NCI-H2227 treated with DMSO at 0.1 percent for 48 hours (cell line): ENCODE data around the gene CAMK1D.

Experiments
- DNase-seq: peaks from one replicate; lab custom pipeline; 2025; lab: John Stamatoyannopoulos, UW

CAMK1D gene

DNA sequence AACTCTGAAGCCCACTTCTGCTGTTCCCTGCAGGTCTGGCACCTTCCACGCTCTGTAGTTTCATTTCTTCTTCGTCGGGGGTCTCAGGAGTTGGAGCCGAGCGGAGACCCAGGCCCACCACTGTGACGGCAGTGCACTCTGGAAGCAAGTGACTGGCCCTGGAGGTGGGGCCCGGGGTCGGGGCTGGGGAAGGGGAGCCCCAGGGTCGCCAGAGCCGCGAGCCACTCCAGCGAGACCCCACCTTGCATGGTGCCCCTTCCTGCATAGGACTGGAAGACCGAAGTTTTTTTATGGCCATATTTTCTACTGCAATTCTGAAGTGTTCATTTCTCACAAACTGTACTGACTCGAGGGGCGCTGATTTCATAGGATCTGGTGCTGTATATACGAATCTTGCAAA lies 479.4 kb downstream of the CAMK1D start:
- DNase-seq: no peak

GRCh38 chr10:12829831-12830390 lies 480.6 kb downstream of the CAMK1D start:
- no peak for DNase-seq

GRCh38 chr10:12832096-12832495 lies 482.7 kb downstream of the CAMK1D start:
- no peak for DNase-seq

DNA sequence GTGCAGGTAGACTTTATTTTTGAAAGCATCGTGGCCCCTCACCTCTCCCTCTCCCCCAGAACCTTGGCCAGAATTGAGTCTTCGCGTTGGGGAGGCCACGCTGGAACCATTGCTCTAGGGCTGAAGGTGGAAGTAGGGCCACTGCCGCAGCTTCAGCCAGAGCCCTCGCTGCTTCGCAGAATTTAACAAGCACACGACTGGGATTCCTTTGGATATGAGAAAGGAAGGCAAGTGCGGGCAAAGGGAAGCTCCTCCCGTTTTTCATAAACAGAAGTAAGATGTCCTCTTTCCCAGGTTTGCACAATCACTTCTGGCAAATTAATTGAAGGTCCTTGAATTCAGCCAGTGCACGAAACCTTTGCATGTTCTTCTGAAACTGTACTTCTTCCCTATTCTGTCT lies 484.1 kb downstream of the CAMK1D start:
- DNase-seq: no peak

GRCh38 chr10:12834116-12834665 lies 484.8 kb downstream of the CAMK1D start:
- no peak for DNase-seq

- DNase-seq: no peak
Measured at GRCh38 chr10:12834721-12835120, 485.4 kb downstream of the CAMK1D start.

DNA sequence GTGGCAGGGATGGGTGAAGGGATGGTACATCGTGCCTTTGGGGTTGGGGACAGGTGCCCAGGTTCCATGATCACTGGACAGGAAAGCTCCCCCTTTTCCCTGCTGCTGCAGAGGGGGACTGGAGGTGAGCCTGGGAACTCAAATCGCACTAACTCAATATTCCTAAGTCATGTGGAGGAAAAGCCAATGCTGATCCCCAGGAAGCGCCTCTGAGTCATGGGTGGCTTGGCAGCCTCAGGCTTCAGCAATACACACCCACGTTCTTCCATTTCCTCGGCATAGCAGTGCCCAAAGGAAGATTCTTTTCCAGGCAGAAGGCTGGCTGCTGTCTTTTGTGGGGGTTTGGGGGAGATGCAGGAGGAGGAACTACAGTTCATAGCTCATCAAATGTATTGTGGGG lies 486.4 kb downstream of the CAMK1D start:
- DNase-seq: no peak

DNA sequence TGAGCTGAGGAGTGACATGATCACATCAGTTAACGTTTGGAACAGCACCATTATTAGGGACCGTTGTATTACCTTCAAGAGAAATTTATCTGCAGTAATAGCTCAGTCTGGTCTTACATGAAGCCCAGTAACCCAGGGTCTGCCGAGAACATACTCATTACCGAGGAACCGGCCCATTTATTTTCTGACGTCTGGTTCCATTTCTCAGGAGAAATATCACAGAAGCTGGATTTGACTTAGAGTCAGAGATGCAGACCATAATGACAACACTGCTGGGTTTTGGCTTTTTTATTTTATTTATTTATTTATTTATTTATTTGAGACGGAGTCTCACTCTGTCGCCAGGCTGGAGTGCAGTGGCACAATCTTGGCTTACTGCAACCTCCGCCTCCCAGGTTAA lies 489.0 kb downstream of the CAMK1D start:
- DNase-seq: no peak

GRCh38 chr10:12838995-12839927 lies 489.9 kb downstream of the CAMK1D start:
- no peak for DNase-seq

DNA sequence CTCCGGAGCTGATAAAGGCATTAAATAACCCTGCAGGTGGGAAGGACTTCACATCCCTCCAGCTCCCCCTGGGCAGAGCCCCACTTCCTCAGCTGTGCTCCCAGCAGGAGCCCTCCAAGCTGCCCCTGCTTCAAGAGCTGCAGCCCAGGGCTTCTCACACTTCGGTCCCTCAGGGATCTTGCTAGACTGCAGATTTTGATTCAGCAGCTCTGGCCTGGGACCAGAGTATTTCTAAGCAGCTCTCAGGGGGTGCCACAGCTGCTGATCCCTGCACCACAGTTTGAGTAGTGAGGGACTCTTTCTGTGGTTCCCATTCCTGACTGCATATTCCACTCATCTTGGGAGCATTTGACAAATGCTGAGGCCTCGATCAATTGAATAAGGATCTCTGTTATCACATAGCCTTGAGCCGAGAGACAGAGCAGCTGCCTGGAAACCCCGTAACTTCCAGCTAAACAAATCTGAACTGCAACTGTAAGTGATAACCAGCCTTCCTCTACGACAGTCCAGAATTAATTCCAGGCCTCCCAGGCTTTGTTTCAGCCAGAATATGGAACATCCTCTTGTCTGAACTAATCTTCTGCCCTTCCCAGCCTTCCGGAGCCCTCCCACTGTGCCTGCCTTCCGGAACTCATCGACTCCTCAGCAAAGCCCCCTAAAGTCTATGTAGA lies 490.7 kb downstream of the CAMK1D start:
- no peak for DNase-seq

DNA sequence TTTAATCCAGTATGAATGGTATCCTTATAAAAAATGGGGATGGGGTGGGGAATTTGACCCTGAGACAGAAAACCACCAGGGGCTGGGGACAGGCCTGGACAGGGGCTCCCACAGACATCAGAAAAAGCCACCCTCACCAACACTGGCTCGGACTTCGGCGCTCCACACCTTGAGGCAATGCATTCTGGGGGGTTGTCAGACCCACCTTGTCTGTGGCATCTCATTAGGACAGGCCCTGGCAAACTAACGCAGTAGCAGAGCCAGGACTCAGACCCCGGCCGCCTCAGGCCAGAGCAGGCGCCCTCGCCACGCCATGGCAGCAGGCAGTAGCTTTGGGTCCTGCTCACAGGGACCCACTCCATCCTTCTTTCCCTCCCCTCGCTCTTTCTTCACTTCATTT lies 492.1 kb downstream of the CAMK1D start:
- no peak for DNase-seq

DNA sequence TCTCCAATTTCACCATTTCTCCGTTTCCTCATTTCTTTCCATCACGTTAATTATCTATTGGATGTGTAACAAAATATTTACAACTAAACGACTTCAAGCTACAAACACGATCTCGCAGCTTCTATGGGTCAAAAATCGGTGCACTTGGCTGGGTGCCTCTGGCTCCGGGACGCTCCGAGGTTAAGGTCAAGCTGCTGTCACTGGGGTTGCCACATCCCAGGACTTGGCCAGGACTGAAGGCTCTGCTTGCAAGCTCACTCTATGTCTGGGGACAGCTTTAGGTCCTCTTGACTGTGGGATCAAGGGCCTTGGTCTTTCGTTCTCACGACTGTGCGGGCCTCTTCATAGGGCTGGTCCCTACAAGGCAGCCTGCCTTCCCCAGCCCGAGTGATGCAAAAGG lies 492.5 kb downstream of the CAMK1D start:
- no peak for DNase-seq

DNA sequence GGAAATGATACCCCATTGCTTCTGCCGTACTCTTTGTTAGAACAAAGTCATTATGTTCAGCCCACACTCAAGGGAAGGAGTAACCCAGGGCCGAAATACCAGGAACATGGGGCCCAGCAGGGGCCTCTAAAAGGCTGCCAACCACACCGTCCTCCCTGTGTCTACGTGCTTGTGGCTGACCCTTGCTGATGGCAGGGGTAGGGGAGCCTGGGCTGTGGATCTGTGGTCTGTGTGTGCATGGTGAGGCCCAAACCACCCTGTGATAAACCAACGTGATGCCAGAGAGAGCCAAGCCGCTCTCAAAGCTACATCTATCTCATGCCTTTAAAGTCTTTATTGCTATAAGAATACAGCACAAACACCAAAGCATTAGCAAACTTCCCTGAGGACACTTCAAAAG lies 493.0 kb downstream of the CAMK1D start:
- no peak for DNase-seq

- no peak for DNase-seq
Measured at GRCh38 chr10:12843296-12843945, 494.1 kb downstream of the CAMK1D start.

- no peak for DNase-seq
Measured at GRCh38 chr10:12844811-12845483, 495.6 kb downstream of the CAMK1D start.

- no peak for DNase-seq
Measured at GRCh38 chr10:12846718-12847117, 497.4 kb downstream of the CAMK1D start.

DNA sequence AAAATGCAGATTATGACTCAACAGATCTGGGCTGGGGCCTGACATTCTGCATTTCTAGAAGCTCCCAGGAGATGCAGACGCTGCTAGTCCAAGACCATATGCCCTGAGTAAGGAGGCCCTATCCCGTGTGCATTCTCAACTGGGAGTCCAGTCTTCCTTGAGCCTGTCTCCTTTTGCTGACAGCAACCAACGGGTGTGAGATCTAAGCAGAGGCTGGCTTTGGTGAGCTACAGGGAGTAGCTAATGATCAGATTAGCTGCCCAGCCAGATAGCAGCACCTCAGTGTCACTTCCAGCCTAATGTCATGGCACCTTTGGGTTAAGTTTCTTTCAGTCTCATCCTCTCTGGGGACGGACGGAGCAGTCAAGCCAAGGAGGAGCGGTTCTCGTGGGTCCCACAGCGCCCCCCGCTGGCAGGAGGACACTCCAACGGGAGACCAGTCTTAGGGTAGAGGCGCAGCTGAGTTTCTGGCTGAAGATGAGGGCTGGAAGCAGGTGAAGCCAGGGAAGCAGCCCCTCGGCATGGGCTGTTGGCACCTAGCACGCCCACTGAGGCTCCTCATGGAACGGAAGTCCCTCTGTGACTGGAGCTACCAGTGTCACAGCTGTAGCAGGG lies 498.1 kb downstream of the CAMK1D start:
- no peak for DNase-seq

DNA sequence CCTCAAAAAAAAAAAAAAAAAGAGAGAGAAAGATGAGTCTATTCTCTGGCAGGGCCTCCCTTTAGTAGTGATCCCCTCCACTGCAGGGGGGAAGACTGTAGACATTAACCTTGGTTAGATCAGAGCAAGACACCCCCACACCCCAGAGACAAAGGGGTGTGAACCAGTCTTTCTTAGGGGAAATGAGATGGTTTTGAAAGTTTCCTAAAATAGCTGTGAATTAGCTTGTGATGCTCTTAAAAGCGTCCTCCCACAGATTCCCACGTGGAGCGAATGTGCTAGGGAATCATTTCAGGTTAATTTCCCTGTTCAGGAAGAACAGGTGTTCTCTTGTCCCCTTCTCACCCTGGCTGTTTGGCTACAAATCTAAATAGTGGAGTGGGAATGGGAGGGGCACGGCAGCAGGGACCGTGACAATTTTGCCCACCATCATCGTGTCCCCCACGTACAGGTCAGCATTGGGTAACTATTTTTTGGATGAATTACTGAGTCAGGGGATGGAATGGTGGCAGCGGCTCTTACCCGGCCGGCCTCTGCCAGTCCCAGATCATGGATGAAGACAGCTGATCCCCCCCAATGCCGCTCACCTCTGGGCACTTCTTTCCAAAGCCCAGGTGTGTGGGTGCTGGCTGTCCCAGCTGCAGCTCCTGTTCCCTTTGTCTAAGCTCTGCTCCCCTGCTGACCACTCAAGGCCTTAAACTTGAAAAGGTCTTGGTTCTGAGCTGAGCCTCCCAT lies 499.3 kb downstream of the CAMK1D start:
- no peak for DNase-seq

GRCh38 chr10:12849319-12850181 lies 500.2 kb downstream of the CAMK1D start:
- no peak for DNase-seq

GRCh38 chr10:12852687-12853086 lies 503.3 kb downstream of the CAMK1D start:
- no peak for DNase-seq
